Stimulated activated memory B cell treated with anti-CD40 and anti-IgM and Interleukin-4, amounts not matched to agents 10 μg/mL and 1 μg/mL and 100 μg/mL, for 72 hours (primary cell): ENCODE data around the gene ANO2.

Experiments
- ATAC-seq: fragments of 150-1000 bp; cut with Tn5 transposase; 2 replicates; pipeline ENCODE4 v1.10.0; 2021
- H3K27ac Mint-ChIP-seq: one replicate; pipeline ENCODE4 v1.8.0; 2022; ENCODE audit warnings: mild to moderate bottlenecking, mixed read lengths
- H3K27me3 Mint-ChIP-seq: one replicate; pipeline ENCODE4 v1.8.0; 2022; ENCODE audit warnings: mixed read lengths
- H3K36me3 Mint-ChIP-seq: one replicate; pipeline ENCODE4 v1.8.0; 2022; ENCODE audit warnings: mixed read lengths
- H3K4me1 Mint-ChIP-seq: one replicate; pipeline ENCODE4 v1.8.0; 2022; ENCODE audit warnings: mixed read lengths
- H3K4me3 Mint-ChIP-seq: one replicate; pipeline ENCODE4 v1.8.0; 2022; ENCODE audit warnings: mild to moderate bottlenecking, moderate library complexity, mixed read lengths
- H3K9me3 Mint-ChIP-seq: one replicate; pipeline ENCODE4 v1.8.0; 2022; ENCODE audit warnings: mixed read lengths

Gene ANO2

GRCh38 chr12:5944688-5945070 lies 380 bp downstream of the ANO2 start:
- Mint-ChIP-seq H3K27me3 (peaks cover 83% of the 10 kb centered on the region), H3K27ac (no peak overlapping the region), H3K9me3 (peaks cover 4% of the 10 kb centered on the region), H3K4me3 (no peak overlapping the region), H3K36me3 (no peaks in the 10 kb centered on the region), H3K4me1 (no peaks in the 10 kb centered on the region)
- ATAC-seq: no peak

- H3K27ac Mint-ChIP-seq: no peak overlapping the region
- H3K4me1 Mint-ChIP-seq: no peaks in the 10 kb centered on the region
- no peak for ATAC-seq
- H3K36me3 Mint-ChIP-seq: no peaks in the 10 kb centered on the region
- peaks cover 6% of the 10 kb centered on the region for H3K9me3 Mint-ChIP-seq
- H3K4me3 Mint-ChIP-seq: no peak overlapping the region
- H3K27me3 Mint-ChIP-seq: peaks cover 82% of the 10 kb centered on the region
These were observed 1.0 kb downstream of the ANO2 start for GRCh38 chr12:5944053-5944452.

- H3K4me1 Mint-ChIP-seq: no peaks in the 10 kb centered on the region
- peaks cover 6% of the 10 kb centered on the region for H3K9me3 Mint-ChIP-seq
- no peaks in the 10 kb centered on the region for H3K36me3 Mint-ChIP-seq
- no peak overlapping the region for H3K27ac Mint-ChIP-seq
- H3K27me3 Mint-ChIP-seq: peaks cover 78% of the 10 kb centered on the region
- H3K4me3 Mint-ChIP-seq: no peak overlapping the region
- ATAC-seq: no peak
These were observed 3.2 kb downstream of the ANO2 start for GRCh38 chr12:5941907-5942306.

GRCh38 chr12:5927732-5928516 lies 17.1 kb downstream of the ANO2 start:
- Mint-ChIP-seq H3K9me3 (peaks cover 7% of the 10 kb centered on the region), H3K4me3 (no peak overlapping the region), H3K4me1 (no peaks in the 10 kb centered on the region), H3K36me3 (no peaks in the 10 kb centered on the region), H3K27ac (no peak overlapping the region), H3K27me3 (peaks cover 46% of the 10 kb centered on the region)
- no peak for ATAC-seq

GRCh38 chr12:5925646-5926045 lies 19.4 kb downstream of the ANO2 start:
- Mint-ChIP-seq H3K27me3 (peaks cover 39% of the 10 kb centered on the region), H3K9me3 (peaks cover 3% of the 10 kb centered on the region), H3K36me3 (no peaks in the 10 kb centered on the region), H3K4me1 (no peaks in the 10 kb centered on the region), H3K27ac (no peak overlapping the region), H3K4me3 (no peak overlapping the region)
- ATAC-seq: no peak

GRCh38 chr12:5924342-5924741 lies 20.7 kb downstream of the ANO2 start:
- no peak overlapping the region for H3K27ac Mint-ChIP-seq
- ATAC-seq: no peak

GRCh38 chr12:5923751-5924150 lies 21.3 kb downstream of the ANO2 start:
- ATAC-seq: no peak

More at GRCh38 chr12:5924342-5924741, 20.7 kb downstream of the ANO2 start:
- no peak overlapping the region for H3K4me3 Mint-ChIP-seq
- H3K36me3 Mint-ChIP-seq: no peaks in the 10 kb centered on the region
- H3K27me3 Mint-ChIP-seq: peaks cover 30% of the 10 kb centered on the region
- H3K9me3 Mint-ChIP-seq: no peaks in the 10 kb centered on the region
- H3K4me1 Mint-ChIP-seq: no peaks in the 10 kb centered on the region

GRCh38 chr12:5923043-5923605 lies 21.9 kb downstream of the ANO2 start:
- Mint-ChIP-seq H3K4me1 (no peaks in the 10 kb centered on the region), H3K27me3 (peaks cover 35% of the 10 kb centered on the region), H3K36me3 (no peaks in the 10 kb centered on the region), H3K9me3 (no peaks in the 10 kb centered on the region), H3K4me3 (no peak overlapping the region), H3K27ac (no peak overlapping the region)
- ATAC-seq: no peak

More at GRCh38 chr12:5923751-5924150, 21.3 kb downstream of the ANO2 start:
- no peaks in the 10 kb centered on the region for H3K9me3 Mint-ChIP-seq
- H3K4me3 Mint-ChIP-seq: no peak overlapping the region
- no peaks in the 10 kb centered on the region for H3K4me1 Mint-ChIP-seq
- H3K27me3 Mint-ChIP-seq: peaks cover 32% of the 10 kb centered on the region
- no peak overlapping the region for H3K27ac Mint-ChIP-seq
- H3K36me3 Mint-ChIP-seq: no peaks in the 10 kb centered on the region

GRCh38 chr12:5921966-5922899 lies 22.8 kb downstream of the ANO2 start:
- Mint-ChIP-seq H3K9me3 (no peaks in the 10 kb centered on the region), H3K36me3 (no peaks in the 10 kb centered on the region), H3K4me1 (no peaks in the 10 kb centered on the region), H3K4me3 (no peak overlapping the region), H3K27me3 (peaks cover 29% of the 10 kb centered on the region), H3K27ac (no peak overlapping the region)
- no peak for ATAC-seq

- no peaks in the 10 kb centered on the region for H3K4me1 Mint-ChIP-seq
- H3K4me3 Mint-ChIP-seq: no peak overlapping the region
- no peaks in the 10 kb centered on the region for H3K9me3 Mint-ChIP-seq
- H3K36me3 Mint-ChIP-seq: no peaks in the 10 kb centered on the region
- no peak for ATAC-seq
- H3K27me3 Mint-ChIP-seq: peaks cover 19% of the 10 kb centered on the region
- H3K27ac Mint-ChIP-seq: no peak overlapping the region
These were observed 23.8 kb downstream of the ANO2 start for GRCh38 chr12:5921027-5921909.

GRCh38 chr12:5916785-5917290 lies 28.2 kb downstream of the ANO2 start:
- no peak overlapping the region for H3K27ac Mint-ChIP-seq
- no peaks in the 10 kb centered on the region for H3K36me3 Mint-ChIP-seq

GRCh38 chr12:5915511-5915910 lies 29.5 kb downstream of the ANO2 start:
- H3K36me3 Mint-ChIP-seq: no peaks in the 10 kb centered on the region
- no peaks in the 10 kb centered on the region for H3K4me1 Mint-ChIP-seq
- H3K4me3 Mint-ChIP-seq: no peak overlapping the region
- no peaks in the 10 kb centered on the region for H3K9me3 Mint-ChIP-seq
- H3K27me3 Mint-ChIP-seq: peaks cover 21% of the 10 kb centered on the region
- no peak for ATAC-seq
- no peak overlapping the region for H3K27ac Mint-ChIP-seq

More at GRCh38 chr12:5916785-5917290, 28.2 kb downstream of the ANO2 start:
- no peaks in the 10 kb centered on the region for H3K4me1 Mint-ChIP-seq
- H3K9me3 Mint-ChIP-seq: no peaks in the 10 kb centered on the region
- H3K4me3 Mint-ChIP-seq: no peak overlapping the region
- peaks cover 21% of the 10 kb centered on the region for H3K27me3 Mint-ChIP-seq
- no peak for ATAC-seq

GRCh38 chr12:5914387-5915149 lies 30.5 kb downstream of the ANO2 start:
- Mint-ChIP-seq H3K4me3 (no peak overlapping the region), H3K27ac (no peak overlapping the region), H3K27me3 (peaks cover 21% of the 10 kb centered on the region), H3K4me1 (no peaks in the 10 kb centered on the region), H3K36me3 (no peaks in the 10 kb centered on the region), H3K9me3 (no peaks in the 10 kb centered on the region)
- ATAC-seq: no peak

GRCh38 chr12:5913387-5913786 lies 31.7 kb downstream of the ANO2 start:
- Mint-ChIP-seq H3K36me3 (no peaks in the 10 kb centered on the region), H3K4me3 (no peak overlapping the region), H3K9me3 (no peaks in the 10 kb centered on the region), H3K4me1 (no peaks in the 10 kb centered on the region), H3K27me3 (peaks cover 13% of the 10 kb centered on the region), H3K27ac (no peak overlapping the region)
- no peak for ATAC-seq
